HCEC 1CT (cell line): ENCODE results near the gene TPSD1.
"Not testable (repeated sequence)": the region's sequence is repeated elsewhere in the genome, so short reads cannot be mapped to it uniquely, and the experiment has no call there.

Source experiments
- DNase-seq: peaks from one replicate; pipeline ENCODE4 v3.0.0-alpha.2; 2017

TPSD1 gene

GRCh38 chr16:1283996-1284616, 28.2 kb downstream of the TPSD1 start:
- DNase-seq, result no peak

- DNase-seq, result no peak
These were observed 30.0 kb downstream of the TPSD1 start for GRCh38 chr16:1285669-1286512.

- no peak for DNase-seq
These were observed 30.7 kb downstream of the TPSD1 start for GRCh38 chr16:1286513-1287094.

- no peak for DNase-seq
These were observed 32.3 kb downstream of the TPSD1 start for GRCh38 chr16:1287982-1288670.

- no peak for DNase-seq
These were observed 33.1 kb downstream of the TPSD1 start for GRCh38 chr16:1288813-1289476.

GRCh38 chr16:1289477-1289866, 33.6 kb downstream of the TPSD1 start:
- DNase-seq, result no peak

GRCh38 chr16:1290063-1290501, 34.2 kb downstream of the TPSD1 start:
- DNase-seq, result no peak

GRCh38 chr16:1290860-1291575, 35.1 kb downstream of the TPSD1 start:
- no peak for DNase-seq

GRCh38 chr16:1291576-1291974, 35.7 kb downstream of the TPSD1 start:
- DNase-seq, result no peak

GRCh38 chr16:1292208-1292607, 36.3 kb downstream of the TPSD1 start:
- DNase-seq, result not testable (repeated sequence)

GRCh38 chr16:1292808-1293207, 36.9 kb downstream of the TPSD1 start:
- not testable (repeated sequence) for DNase-seq

GRCh38 chr16:1293921-1294656, 38.2 kb downstream of the TPSD1 start:
- DNase-seq, result no peak

- no peak for DNase-seq
These were observed 39.6 kb downstream of the TPSD1 start for GRCh38 chr16:1295465-1295864.

GRCh38 chr16:1296688-1297017, 40.8 kb downstream of the TPSD1 start:
- not testable (repeated sequence) for DNase-seq

GRCh38 chr16:1297018-1297696, 41.3 kb downstream of the TPSD1 start:
- DNase-seq, result peak; percentile 80

- no peak for DNase-seq
These were observed 42.5 kb downstream of the TPSD1 start for GRCh38 chr16:1298406-1298805.

GRCh38 chr16:1299012-1299867, 43.4 kb downstream of the TPSD1 start:
- DNase-seq, result no peak

GRCh38 chr16:1299868-1300203, 44.0 kb downstream of the TPSD1 start:
- DNase-seq, result no peak

GRCh38 chr16:1300664-1301476, 45.0 kb downstream of the TPSD1 start:
- DNase-seq, result peak; percentile 28
